PC-3 (cell line): ENCODE data around the gene FOXN4. TPM values are rescaled to one million over a fixed set of nuclear protein-coding genes. Genes with fewer than 3 reads are reported as not detected.

ENCODE experiments used
- ATAC-seq: fragments of 200-7000 bp; cut with Tn5 transposase; 2 replicates; pipeline ENCODE4 v1.9.1; 2020; ENCODE audit warnings: mild to moderate bottlenecking, moderate library complexity
- BruUV-seq: library from RNA; stranded (reverse); fragments of 400-500 nt; replicated peaks from 2 replicates; lab custom pipeline; 2021; lab: Mats Ljungman, UMichigan
- CTCF ChIA-PET: fragments of 300-600 bp; sonication (Branson Sonifier 250); formaldehyde crosslinking; loops from one replicate; lab custom pipeline; 2022; ENCODE audit warnings: antibody characterized with exemption; lab: Charles Lee
- POLR2A ChIA-PET: fragments of 300-600 bp; sonication (Branson Sonifier 250); formaldehyde crosslinking; loops from one replicate; lab custom pipeline; 2022; ENCODE audit warnings: antibody characterized with exemption; ENCODE audit not compliant: unreplicated experiment; lab: Charles Lee
- DNase-seq: peaks from one replicate; pipeline ENCODE4 v3.0.0-alpha.2; 2015
- H2AFZ ChIP-seq: fragments of 300-600 bp; sonication (generic); 2 replicates; pipeline ENCODE4 v1.6.0; 2016; ENCODE audit warnings: antibody characterized with exemption, low read length
- H3F3A ChIP-seq: fragments of 300-600 bp; sonication (generic); one replicate; pipeline ENCODE4 v1.6.0; 2017; ENCODE audit warnings: antibody characterized with exemption, low read length, control low read depth, mild to moderate bottlenecking; ENCODE audit not compliant: unreplicated experiment
- H3K27ac ChIP-seq: fragments of 300-600 bp; sonication (generic); 2 replicates; pipeline ENCODE4 v1.5.1; 2016; ENCODE audit warnings: mild to moderate bottlenecking, low read length
- H3K27me3 ChIP-seq: fragments of 300-600 bp; sonication (generic); 2 replicates; pipeline ENCODE4 v1.6.1; 2016; ENCODE audit warnings: low read length, mixed read lengths
- H3K36me3 ChIP-seq: fragments of 300-600 bp; sonication (generic); 2 replicates; pipeline ENCODE4 v1.6.1; 2016; ENCODE audit warnings: low read depth, mixed run types, low read length, mixed read lengths
- H3K4me1 ChIP-seq: fragments of 300-600 bp; sonication (generic); 2 replicates; pipeline ENCODE4 v1.5.1; 2016; ENCODE audit warnings: low read length; ENCODE audit not compliant: insufficient read depth
- H3K4me2 ChIP-seq: fragments of 300-600 bp; sonication (generic); 2 replicates; pipeline ENCODE4 v1.6.0; 2016; ENCODE audit warnings: low read length
- H3K4me3 ChIP-seq: fragments of 300-600 bp; sonication (generic); 2 replicates; pipeline ENCODE4 v1.5.1; 2016; ENCODE audit warnings: mild to moderate bottlenecking, low read length, mixed read lengths
- H3K79me2 ChIP-seq: fragments of 300-600 bp; sonication (generic); 2 replicates; pipeline ENCODE4 v1.6.1; 2017; ENCODE audit warnings: low read length, mixed read lengths
- H3K9ac ChIP-seq: fragments of 300-600 bp; sonication (generic); 2 replicates; pipeline ENCODE4 v1.6.0; 2016; ENCODE audit warnings: mild to moderate bottlenecking, low read length
- H3K9me2 ChIP-seq: fragments of 300-600 bp; sonication (generic); replicated peaks from 2 replicates; pipeline ENCODE4 v1.6.1; 2016; ENCODE audit warnings: mixed run types, low read length, mixed read lengths
- H3K9me3 ChIP-seq: fragments of 300-600 bp; sonication (generic); 2 replicates; pipeline ENCODE4 v1.6.1; 2016; ENCODE audit warnings: low read length, mixed read lengths
- H4K20me1 ChIP-seq: fragments of 300-600 bp; sonication (generic); 2 replicates; pipeline ENCODE4 v1.6.1; 2016; ENCODE audit warnings: low read length, mixed read lengths
- EZH2 ChIP-seq: fragments of 300-600 bp; sonication (generic); IDR thresholded peaks from one replicate; pipeline ENCODE4 v1.6.1; 2017; ENCODE audit warnings: antibody characterized with exemption, mild to moderate bottlenecking, low read length; ENCODE audit not compliant: unreplicated experiment
- EZH2phosphoT487 ChIP-seq: fragments of 300-600 bp; sonication (generic); IDR thresholded peaks from 2 replicates; pipeline ENCODE4 v1.6.1; 2018; ENCODE audit warnings: mild to moderate bottlenecking, antibody characterized with exemption, low read length, borderline replicate concordance
- intact Hi-C: fragments of 100-400 bp; cut with micrococcal nuclease; formaldehyde crosslinking; loops from 2 replicates; pipeline ENCODE4 v1.9.0; 2023
- total RNA-seq: library from RNA; depleted of rRNA; stranded (reverse); fragments of >200 nt; gene quantifications from 2 replicates; pipeline ENCODE4 v1.2.3, GENCODE V29; 2014
- TF ChIP-seq, protein P1 (sequence below): fragments of 300-600 bp; sonication (generic); conservative IDR thresholded peaks from 2 replicates; pipeline ENCODE4 v1.5.1; 2017; ENCODE audit warnings: antibody characterized with exemption, low read depth, mild to moderate bottlenecking, low read length

The FOXN4 gene
- total RNA-seq, 1 experiment from 2014 or later = not detected

DNA sequence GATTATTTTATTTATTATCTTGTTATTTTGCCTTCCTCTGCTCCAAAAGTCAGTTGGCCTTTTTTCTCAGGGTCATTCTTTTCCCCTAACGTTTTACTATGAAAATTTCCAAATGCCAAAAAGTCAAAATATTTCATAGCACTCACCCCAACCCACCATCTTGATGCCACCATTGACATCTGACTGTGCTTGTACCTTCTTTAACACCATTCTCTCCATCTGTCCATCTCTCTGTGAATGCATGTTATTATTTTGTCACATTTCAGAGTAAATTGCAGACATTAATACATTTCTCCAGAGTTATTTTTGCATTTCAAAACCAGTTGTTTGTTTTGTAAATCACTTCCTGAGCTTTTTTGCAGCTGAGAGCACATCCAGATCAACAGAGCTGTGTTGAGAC is 38.6 kb downstream of the FOXN4 start:
- H3K4me2 ChIP-seq = no peak overlapping the region
- intact Hi-C loops = no loop called here
- H3K9me2 ChIP-seq = no peaks in the 10 kb centered on the region
- no peaks in the 10 kb centered on the region for H3F3A ChIP-seq
- no peak for DNase-seq
- H3K36me3 ChIP-seq = no peaks in the 10 kb centered on the region
- no peak overlapping the region for H2AFZ ChIP-seq
- H3K9me3 ChIP-seq = no peaks in the 10 kb centered on the region
- no peak overlapping the region for H3K27ac ChIP-seq
- no peaks in the 10 kb centered on the region for H3K79me2 ChIP-seq
- POLR2A ChIA-PET = no interaction called here
- H3K27me3 ChIP-seq = no peaks in the 10 kb centered on the region
- TF ChIP-seq, protein P1, sequence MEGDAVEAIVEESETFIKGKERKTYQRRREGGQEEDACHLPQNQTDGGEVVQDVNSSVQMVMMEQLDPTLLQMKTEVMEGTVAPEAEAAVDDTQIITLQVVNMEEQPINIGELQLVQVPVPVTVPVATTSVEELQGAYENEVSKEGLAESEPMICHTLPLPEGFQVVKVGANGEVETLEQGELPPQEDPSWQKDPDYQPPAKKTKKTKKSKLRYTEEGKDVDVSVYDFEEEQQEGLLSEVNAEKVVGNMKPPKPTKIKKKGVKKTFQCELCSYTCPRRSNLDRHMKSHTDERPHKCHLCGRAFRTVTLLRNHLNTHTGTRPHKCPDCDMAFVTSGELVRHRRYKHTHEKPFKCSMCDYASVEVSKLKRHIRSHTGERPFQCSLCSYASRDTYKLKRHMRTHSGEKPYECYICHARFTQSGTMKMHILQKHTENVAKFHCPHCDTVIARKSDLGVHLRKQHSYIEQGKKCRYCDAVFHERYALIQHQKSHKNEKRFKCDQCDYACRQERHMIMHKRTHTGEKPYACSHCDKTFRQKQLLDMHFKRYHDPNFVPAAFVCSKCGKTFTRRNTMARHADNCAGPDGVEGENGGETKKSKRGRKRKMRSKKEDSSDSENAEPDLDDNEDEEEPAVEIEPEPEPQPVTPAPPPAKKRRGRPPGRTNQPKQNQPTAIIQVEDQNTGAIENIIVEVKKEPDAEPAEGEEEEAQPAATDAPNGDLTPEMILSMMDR = no peak
- TF ChIP-seq EZH2phosphoT487 (no peak), EZH2 (no peak)
- H3K4me1 ChIP-seq = no peaks in the 10 kb centered on the region
- no peaks in the 10 kb centered on the region for H4K20me1 ChIP-seq
- CTCF ChIA-PET = no interaction called here
- no peak overlapping the region for H3K4me3 ChIP-seq
- no peak for ATAC-seq
- no peak overlapping the region for H3K9ac ChIP-seq
- no TSS peak for BruUV-seq

DNA sequence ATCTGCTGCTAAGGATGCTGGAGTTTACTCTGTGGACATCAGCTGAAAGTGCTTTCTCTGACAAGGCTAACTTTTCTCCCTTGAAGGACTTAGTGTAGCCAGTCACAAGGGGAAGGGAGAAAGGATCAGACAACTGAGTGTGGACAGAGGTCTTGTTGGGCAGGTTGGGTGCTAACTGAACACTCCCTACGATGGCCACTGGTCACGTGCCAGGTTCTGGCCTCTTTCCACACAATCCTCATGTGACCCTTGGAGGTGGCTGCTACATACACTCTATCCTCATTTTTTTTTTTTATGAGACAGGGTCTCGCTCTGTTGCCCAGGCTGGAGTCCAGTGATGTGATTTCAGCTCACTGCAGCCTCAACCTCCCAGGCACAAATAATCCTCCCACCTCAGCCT is 39.7 kb downstream of the FOXN4 start:
- ATAC-seq (no peak), DNase-seq (no peak)
- POLR2A ChIA-PET = no interaction called here
- Histone ChIP-seq H2AFZ (no peak overlapping the region), H3K79me2 (no peaks in the 10 kb centered on the region), H3K4me2 (no peak overlapping the region), H3K27me3 (no peaks in the 10 kb centered on the region), H3K4me3 (no peak overlapping the region), H3K9ac (no peak overlapping the region), H3K4me1 (0 out of 2 replicates have a peak, but pooled peaks cover 3% of the 10 kb centered on the region), H3K9me2 (no peaks in the 10 kb centered on the region), H3K27ac (no peak overlapping the region), H4K20me1 (no peaks in the 10 kb centered on the region), H3K36me3 (no peaks in the 10 kb centered on the region; the same call in 1 of the 2 replicates), H3K9me3 (no peaks in the 10 kb centered on the region), H3F3A (no peaks in the 10 kb centered on the region)
- intact Hi-C loops = no loop called here
- CTCF ChIA-PET = interaction anchor here (0.6 kb wide), 1 partner anchor 132 kb away, joined by 5 read pairs; no protein-coding TSS in a partner anchor
- TF ChIP-seq, protein P1 = no peak
- TF ChIP-seq EZH2 (no peak), EZH2phosphoT487 (no peak)
- BruUV-seq = no TSS peak

DNA sequence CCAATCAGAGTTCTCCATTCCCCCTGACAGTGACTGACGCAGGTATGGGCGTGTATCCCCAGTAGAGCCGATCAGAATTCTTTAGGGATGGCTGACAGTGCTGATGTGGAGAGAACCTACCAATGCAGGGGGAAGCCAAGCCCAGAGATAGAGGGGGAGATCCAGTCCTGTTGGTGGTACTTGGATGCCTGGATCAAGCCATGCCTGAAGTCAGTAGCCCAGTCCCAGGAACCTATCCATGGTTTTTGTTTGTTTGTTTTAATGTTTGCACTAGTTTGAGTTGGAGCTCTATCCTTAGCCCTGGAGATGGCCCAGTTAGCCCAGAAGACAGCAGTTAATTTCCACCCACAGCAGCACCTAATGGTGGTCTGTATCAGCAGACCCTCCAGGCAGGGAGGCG is 40.2 kb downstream of the FOXN4 start:
- ChIA-PET POLR2A (no interaction called here), CTCF (no interaction called here)
- H3K27me3 ChIP-seq = no peaks in the 10 kb centered on the region
- H3K9me3 ChIP-seq = no peaks in the 10 kb centered on the region
- H4K20me1 ChIP-seq = no peaks in the 10 kb centered on the region
- no peak overlapping the region for H3K4me3 ChIP-seq
- no TSS peak for BruUV-seq
- H3K79me2 ChIP-seq = no peaks in the 10 kb centered on the region
- H3K4me1 ChIP-seq = 0 out of 2 replicates have a peak, but pooled peaks cover 3% of the 10 kb centered on the region
- no peaks in the 10 kb centered on the region for H3F3A ChIP-seq
- no peak overlapping the region for H3K27ac ChIP-seq
- ATAC-seq (no peak), DNase-seq (no peak)
- no peak overlapping the region for H3K9ac ChIP-seq
- intact Hi-C loops = no loop called here
- H3K9me2 ChIP-seq = no peaks in the 10 kb centered on the region
- H2AFZ ChIP-seq = no peak overlapping the region
- H3K36me3 ChIP-seq = no peaks in the 10 kb centered on the region; the same call in 1 of the 2 replicates
- H3K4me2 ChIP-seq = no peak overlapping the region
- TF ChIP-seq, protein P1 = no peak
- no peak for TF ChIP-seq EZH2
- no peak for TF ChIP-seq EZH2phosphoT487
